Osteoblast (primary cell): Measurements from ENCODE around the gene ADAM19. TPM values are rescaled to one million over a fixed set of nuclear protein-coding genes. Genes with fewer than 3 reads are reported as not detected.

Experiments used
- DNase-seq: peaks from one replicate; pipeline ENCODE4 v3.0.0; 2011; ENCODE audit warnings: low spot score, mixed read lengths; ENCODE audit not compliant: insufficient read length; ENCODE audit errors: missing footprints
- H2AFZ ChIP-seq: 2 replicates; pipeline ENCODE4 v1.6.0; 2011; ENCODE audit warnings: mild to moderate bottlenecking, low read length
- H3K27ac ChIP-seq: 2 replicates; pipeline ENCODE4 v1.5.1; 2011; ENCODE audit warnings: mild to moderate bottlenecking, low read depth, low read length, moderate library complexity
- H3K27me3 ChIP-seq: 2 replicates; pipeline ENCODE4 v1.6.0; 2012; ENCODE audit warnings: mild to moderate bottlenecking, control low read depth, inconsistent platforms, low read length, moderate library complexity; ENCODE audit not compliant: insufficient read depth
- H3K36me3 ChIP-seq: 2 replicates; pipeline ENCODE4 v1.5.1; 2011; ENCODE audit warnings: mild to moderate bottlenecking, low read length, control low read depth, moderate library complexity; ENCODE audit not compliant: insufficient read depth
- H3K4me1 ChIP-seq: 2 replicates; pipeline ENCODE4 v1.5.1; 2011; ENCODE audit warnings: mild to moderate bottlenecking, low read length, control low read depth, moderate library complexity; ENCODE audit not compliant: insufficient read depth
- H3K4me2 ChIP-seq: 2 replicates; pipeline ENCODE4 v1.6.0; 2011; ENCODE audit warnings: mild to moderate bottlenecking, low read length; ENCODE audit not compliant: insufficient read depth
- H3K4me3 ChIP-seq: fragments of 200-600 bp; sonication (generic); 3 replicates; pipeline ENCODE4 v1.5.1; 2012; ENCODE audit warnings: mild to moderate bottlenecking, low read length, inconsistent platforms; ENCODE audit not compliant: insufficient read depth
- H3K79me2 ChIP-seq: 2 replicates; pipeline ENCODE4 v1.6.0; 2012; ENCODE audit warnings: mild to moderate bottlenecking, low read length, control low read depth, inconsistent platforms; ENCODE audit not compliant: insufficient read depth
- H3K9me3 ChIP-seq: 2 replicates; pipeline ENCODE4 v1.5.1; 2011; ENCODE audit warnings: low read depth, low read length, control low read depth
- H4K20me1 ChIP-seq: 2 replicates; pipeline ENCODE4 v1.6.0; 2012; ENCODE audit warnings: mild to moderate bottlenecking, low read length, control low read depth; ENCODE audit not compliant: insufficient read depth
- CTCF ChIP-seq: IDR thresholded peaks from 2 replicates; pipeline ENCODE4 v1.5.1; 2011; ENCODE audit warnings: mild to moderate bottlenecking, low read depth, low read length, moderate library complexity; ENCODE audit errors: extremely low read depth
- total RNA-seq: library from RNA; depleted of rRNA; stranded (reverse); fragments of >200 nt; gene quantifications from 2 replicates; pipeline ENCODE4 v1.2.3, GENCODE V29; 2012

Gene ADAM19
- total RNA-seq, 1 donor: 14.5 TPM

- Histone ChIP-seq H2AFZ (no peak overlapping the region), H3K4me1 (peaks cover 55% of the 10 kb centered on the region), H3K36me3 (no peaks in the 10 kb centered on the region), H3K27ac (peak overlapping the region; percentile 4), H3K9me3 (no peaks in the 10 kb centered on the region), H3K4me3 (no peak overlapping the region), H4K20me1 (no peaks in the 10 kb centered on the region), H3K4me2 (peak overlapping the region; percentile 13), H3K27me3 (no peaks in the 10 kb centered on the region), H3K79me2 (peaks cover 72% of the 10 kb centered on the region)
- no peak for DNase-seq
- TF ChIP-seq CTCF: no peak
Observed at GRCh38 chr5:157543825-157544622, 31.6 kb downstream of the ADAM19 start.

GRCh38 chr5:157542282-157543000 is 33.1 kb downstream of the ADAM19 start:
- peaks cover 3% of the 10 kb centered on the region for H3K36me3 ChIP-seq

GRCh38 chr5:157541447-157542118 is 34.0 kb downstream of the ADAM19 start:
- Histone ChIP-seq H3K79me2 (peaks cover 71% of the 10 kb centered on the region), H4K20me1 (no peaks in the 10 kb centered on the region), H3K27me3 (no peaks in the 10 kb centered on the region), H3K4me1 (peaks cover 32% of the 10 kb centered on the region), H3K27ac (peak overlapping the region; percentile 62), H3K4me3 (peak overlapping the region; percentile 24), H3K36me3 (peaks cover 10% of the 10 kb centered on the region), H3K9me3 (no peaks in the 10 kb centered on the region), H3K4me2 (peak overlapping the region; percentile 71), H2AFZ (peak overlapping the region; percentile 73)
- DNase-seq: no peak
- TF ChIP-seq CTCF: no peak

More at GRCh38 chr5:157542282-157543000, 33.1 kb downstream of the ADAM19 start:
- Histone ChIP-seq H3K27ac (no peak overlapping the region), H4K20me1 (no peaks in the 10 kb centered on the region), H2AFZ (no peak overlapping the region), H3K79me2 (peaks cover 77% of the 10 kb centered on the region), H3K9me3 (no peaks in the 10 kb centered on the region), H3K4me2 (no peak overlapping the region), H3K4me1 (peaks cover 41% of the 10 kb centered on the region), H3K27me3 (no peaks in the 10 kb centered on the region), H3K4me3 (no peak overlapping the region)
- no peak for TF ChIP-seq CTCF
- no peak for DNase-seq
